Measurements from ENCODE around the gene GTF2H1.

DNA sequence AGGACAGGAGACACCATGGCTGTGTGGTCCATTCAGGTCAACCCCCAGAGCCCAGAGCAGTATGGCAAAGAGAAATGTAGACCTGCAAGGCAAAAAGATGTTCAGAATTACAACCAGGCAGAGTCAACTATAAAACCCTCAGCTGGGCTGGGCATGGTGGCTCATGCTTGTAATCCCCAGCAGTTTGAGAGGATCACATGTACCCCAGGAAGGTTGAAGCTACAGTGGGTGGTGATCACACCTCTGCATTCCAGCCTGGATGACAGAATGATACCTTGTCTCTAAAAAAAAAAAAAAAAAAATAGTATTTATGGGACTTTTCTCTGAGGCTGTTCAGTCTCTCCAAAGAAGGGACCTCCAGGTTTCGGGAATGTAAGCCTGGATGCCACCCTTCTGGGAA lies 53.6 kb downstream of the GTF2H1 start:
- no peak for TF ChIP-seq GATA2 (CRISPR knock-in tag; IDR thresholded peaks at IDR 0.05)
- TF ChIP-seq, protein P1, sequence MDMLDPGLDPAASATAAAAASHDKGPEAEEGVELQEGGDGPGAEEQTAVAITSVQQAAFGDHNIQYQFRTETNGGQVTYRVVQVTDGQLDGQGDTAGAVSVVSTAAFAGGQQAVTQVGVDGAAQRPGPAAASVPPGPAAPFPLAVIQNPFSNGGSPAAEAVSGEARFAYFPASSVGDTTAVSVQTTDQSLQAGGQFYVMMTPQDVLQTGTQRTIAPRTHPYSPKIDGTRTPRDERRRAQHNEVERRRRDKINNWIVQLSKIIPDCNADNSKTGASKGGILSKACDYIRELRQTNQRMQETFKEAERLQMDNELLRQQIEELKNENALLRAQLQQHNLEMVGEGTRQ (IDR thresholded peaks at IDR 0.05; ENCODE audit: borderline replicate concordance, low read depth, low read length), result no peak
- no peak for TF ChIP-seq CTCF (IDR thresholded peaks at IDR 0.05)
- TF ChIP-seq SMC3 (IDR thresholded peaks at IDR 0.05; ENCODE audit: low read depth, low read length), result no peak
- TF ChIP-seq EP300 (IDR thresholded peaks at IDR 0.05; ENCODE audit: borderline replicate concordance in 1 of 2, low read depth in 1 of 2, low read length in 1 of 2), result no peak
- TF ChIP-seq NRF1 (IDR thresholded peaks at IDR 0.05; ENCODE audit: low read depth, low read length), result no peak
- no peak for TF ChIP-seq MAX (IDR thresholded peaks at IDR 0.05; ENCODE audit: low read depth)
- TF ChIP-seq GABPA (IDR thresholded peaks at IDR 0.05; ENCODE audit: low read depth), result no peak
- TF ChIP-seq, protein P2, sequence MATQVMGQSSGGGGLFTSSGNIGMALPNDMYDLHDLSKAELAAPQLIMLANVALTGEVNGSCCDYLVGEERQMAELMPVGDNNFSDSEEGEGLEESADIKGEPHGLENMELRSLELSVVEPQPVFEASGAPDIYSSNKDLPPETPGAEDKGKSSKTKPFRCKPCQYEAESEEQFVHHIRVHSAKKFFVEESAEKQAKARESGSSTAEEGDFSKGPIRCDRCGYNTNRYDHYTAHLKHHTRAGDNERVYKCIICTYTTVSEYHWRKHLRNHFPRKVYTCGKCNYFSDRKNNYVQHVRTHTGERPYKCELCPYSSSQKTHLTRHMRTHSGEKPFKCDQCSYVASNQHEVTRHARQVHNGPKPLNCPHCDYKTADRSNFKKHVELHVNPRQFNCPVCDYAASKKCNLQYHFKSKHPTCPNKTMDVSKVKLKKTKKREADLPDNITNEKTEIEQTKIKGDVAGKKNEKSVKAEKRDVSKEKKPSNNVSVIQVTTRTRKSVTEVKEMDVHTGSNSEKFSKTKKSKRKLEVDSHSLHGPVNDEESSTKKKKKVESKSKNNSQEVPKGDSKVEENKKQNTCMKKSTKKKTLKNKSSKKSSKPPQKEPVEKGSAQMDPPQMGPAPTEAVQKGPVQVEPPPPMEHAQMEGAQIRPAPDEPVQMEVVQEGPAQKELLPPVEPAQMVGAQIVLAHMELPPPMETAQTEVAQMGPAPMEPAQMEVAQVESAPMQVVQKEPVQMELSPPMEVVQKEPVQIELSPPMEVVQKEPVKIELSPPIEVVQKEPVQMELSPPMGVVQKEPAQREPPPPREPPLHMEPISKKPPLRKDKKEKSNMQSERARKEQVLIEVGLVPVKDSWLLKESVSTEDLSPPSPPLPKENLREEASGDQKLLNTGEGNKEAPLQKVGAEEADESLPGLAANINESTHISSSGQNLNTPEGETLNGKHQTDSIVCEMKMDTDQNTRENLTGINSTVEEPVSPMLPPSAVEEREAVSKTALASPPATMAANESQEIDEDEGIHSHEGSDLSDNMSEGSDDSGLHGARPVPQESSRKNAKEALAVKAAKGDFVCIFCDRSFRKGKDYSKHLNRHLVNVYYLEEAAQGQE (IDR thresholded peaks at IDR 0.05; ENCODE audit: low read depth, low read length), result no peak
- TF ChIP-seq POLR2AphosphoS5 (IDR thresholded peaks at IDR 0.05; ENCODE audit: low read depth, low read length), result no peak
- TF ChIP-seq MXI1 (IDR thresholded peaks at IDR 0.05; ENCODE audit: low read depth, low read length), result no peak

Measured in SK-N-SH (cell line).